Tibial nerve (tissue), 3 donors: Measurements from ENCODE around the gene PTPRG.

Source experiments
- POLR2A ChIP-seq, 2 donors: fragments of 450-650 bp; IDR thresholded peaks; one replicate each; pipeline ENCODE4 v1.6.1; 2017; ENCODE audit warnings: antibody characterized with exemption in 2 of 2, mild to moderate bottlenecking in 2 of 2, moderate library complexity in 2 of 2
- TF ChIP-seq, protein P1 (sequence below), 5 experiments: fragments of 200-600 bp in 3 of 5; fragments of 450-650 bp in 2 of 5; sonication (generic) in 3 of 5; IDR thresholded peaks; one replicate each; pipeline ENCODE4 v1.5.1; 2016 to 2019; ENCODE audit warnings: antibody characterized with exemption in 5 of 5, mild to moderate bottlenecking in 3 of 5, moderate library complexity in 2 of 5

- TF ChIP-seq POLR2A (IDR thresholded peaks at IDR 0.05), result no peak
- TF ChIP-seq, protein P1, sequence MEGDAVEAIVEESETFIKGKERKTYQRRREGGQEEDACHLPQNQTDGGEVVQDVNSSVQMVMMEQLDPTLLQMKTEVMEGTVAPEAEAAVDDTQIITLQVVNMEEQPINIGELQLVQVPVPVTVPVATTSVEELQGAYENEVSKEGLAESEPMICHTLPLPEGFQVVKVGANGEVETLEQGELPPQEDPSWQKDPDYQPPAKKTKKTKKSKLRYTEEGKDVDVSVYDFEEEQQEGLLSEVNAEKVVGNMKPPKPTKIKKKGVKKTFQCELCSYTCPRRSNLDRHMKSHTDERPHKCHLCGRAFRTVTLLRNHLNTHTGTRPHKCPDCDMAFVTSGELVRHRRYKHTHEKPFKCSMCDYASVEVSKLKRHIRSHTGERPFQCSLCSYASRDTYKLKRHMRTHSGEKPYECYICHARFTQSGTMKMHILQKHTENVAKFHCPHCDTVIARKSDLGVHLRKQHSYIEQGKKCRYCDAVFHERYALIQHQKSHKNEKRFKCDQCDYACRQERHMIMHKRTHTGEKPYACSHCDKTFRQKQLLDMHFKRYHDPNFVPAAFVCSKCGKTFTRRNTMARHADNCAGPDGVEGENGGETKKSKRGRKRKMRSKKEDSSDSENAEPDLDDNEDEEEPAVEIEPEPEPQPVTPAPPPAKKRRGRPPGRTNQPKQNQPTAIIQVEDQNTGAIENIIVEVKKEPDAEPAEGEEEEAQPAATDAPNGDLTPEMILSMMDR (IDR thresholded peaks at IDR 0.05), result no peak
These were observed 64.1 kb downstream of the PTPRG start for GRCh38 chr3:61625429-61625828.
